ENCODE results near the gene RUNX1. TPM values are rescaled to one million over a fixed set of nuclear protein-coding genes. Genes with fewer than 3 reads are reported as not detected.

Gene RUNX1
- total RNA-seq, 1 donor from 2014 or later: 92.1 TPM

GRCh38 chr21:34800797-34801518 lies 248.1 kb downstream of the RUNX1 start:
- H3K27ac Mint-ChIP-seq: no peak overlapping the region
- TF ChIP-seq CTCF (IDR thresholded peaks at IDR 0.05): no peak
- POLR2A ChIA-PET: interaction anchor here (1.8 kb wide), 1 partner anchor 88 kb away, joined by 5 read pairs; no protein-coding TSS in a partner anchor
- no peaks in the 10 kb centered on the region for H3K9me3 Mint-ChIP-seq
- DNase-seq (no peak), ATAC-seq (ENCODE audit: low read depth) (no peak)
- intact Hi-C loops (cut with micrococcal nuclease): loop anchor here (1.0 to 2.0 kb wide), 5 partner anchors 87 to 1139 kb away; no protein-coding TSS in a partner anchor
- H3K36me3 Mint-ChIP-seq (ENCODE audit: low read depth): peaks cover 66% of the 10 kb centered on the region
- H3K27me3 Mint-ChIP-seq: no peaks in the 10 kb centered on the region
- H3K4me3 Mint-ChIP-seq: no peak overlapping the region
- H3K4me1 Mint-ChIP-seq: peaks cover 23% of the 10 kb centered on the region
- CTCF ChIA-PET: interaction anchor here (0.7 to 1.2 kb wide), 4 partner anchors 183 to 1039 kb away, joined by 3 to 5 read pairs (median 3); no protein-coding TSS in a partner anchor

DNA sequence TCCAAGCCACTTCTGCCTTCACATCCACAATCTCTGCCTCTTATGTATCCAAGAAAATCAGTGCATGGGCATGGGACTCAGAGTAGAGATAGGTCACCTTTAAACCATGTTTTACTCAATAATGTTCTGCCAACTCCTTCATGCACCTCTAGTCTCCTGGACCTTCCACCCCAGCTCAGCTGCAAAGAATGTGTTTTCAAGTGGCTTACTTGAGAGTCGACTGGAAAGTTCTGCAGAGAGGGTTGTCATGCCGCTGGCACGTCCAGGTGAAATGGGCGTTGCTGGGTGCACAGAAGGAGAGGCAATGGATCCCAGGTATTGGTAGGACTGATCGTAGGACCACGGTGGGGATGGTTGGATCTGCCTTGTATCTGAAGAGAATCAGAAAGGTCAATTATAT lies 250.0 kb downstream of the RUNX1 start:
- H3K27ac Mint-ChIP-seq: no peak overlapping the region
- ChIA-PET POLR2A (interaction anchor here (1.8 kb wide), 1 partner anchor 90 kb away, joined by 5 read pairs; no protein-coding TSS in a partner anchor), CTCF (no interaction called here)
- TF ChIP-seq CTCF (IDR thresholded peaks at IDR 0.05): no peak
- peaks cover 69% of the 10 kb centered on the region for H3K36me3 Mint-ChIP-seq (ENCODE audit: low read depth)
- peaks cover 14% of the 10 kb centered on the region for H3K4me1 Mint-ChIP-seq
- H3K9me3 Mint-ChIP-seq: no peaks in the 10 kb centered on the region
- intact Hi-C loops (cut with micrococcal nuclease): no loop called here
- no peak overlapping the region for H3K4me3 Mint-ChIP-seq
- H3K27me3 Mint-ChIP-seq: no peaks in the 10 kb centered on the region
- DNase-seq: no peak
- no peak for ATAC-seq (ENCODE audit: low read depth)

DNA sequence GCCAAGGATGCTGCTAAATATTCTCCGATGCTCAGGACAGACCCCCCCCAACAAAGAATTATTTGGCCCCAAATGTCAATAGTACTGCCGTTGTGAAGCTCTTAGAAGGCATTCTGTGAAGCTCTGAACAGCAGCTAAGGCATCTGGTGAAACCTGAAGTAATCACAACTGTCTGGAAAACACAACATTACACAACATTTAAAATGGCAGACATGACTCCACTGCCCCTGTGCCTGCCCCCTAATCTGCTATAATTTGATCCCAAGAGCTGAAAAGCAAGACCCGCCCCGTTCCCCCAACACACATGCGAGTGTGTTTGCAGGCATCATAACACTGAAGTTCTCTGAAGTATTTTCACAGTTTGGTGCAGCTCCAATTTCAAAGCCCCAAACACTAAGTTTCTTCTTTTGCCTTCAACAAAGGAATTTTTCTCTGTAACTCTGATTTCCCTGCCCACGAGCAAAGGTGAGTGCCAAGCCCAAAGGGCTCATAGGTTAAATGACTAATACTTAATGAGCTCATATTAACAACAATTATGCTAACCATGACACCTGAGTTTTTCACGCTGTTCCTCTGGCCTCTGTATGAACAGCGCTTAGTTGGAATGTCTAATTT lies 251.1 kb downstream of the RUNX1 start:
- Mint-ChIP-seq H3K36me3 (ENCODE audit: low read depth) (peaks cover 68% of the 10 kb centered on the region), H3K27me3 (no peaks in the 10 kb centered on the region), H3K27ac (no peak overlapping the region), H3K4me3 (no peak overlapping the region), H3K4me1 (peaks cover 9% of the 10 kb centered on the region), H3K9me3 (no peaks in the 10 kb centered on the region)
- no peak for ATAC-seq (ENCODE audit: low read depth)
- ChIA-PET POLR2A (no interaction called here), CTCF (interaction anchor here (1.1 kb wide), 1 partner anchor 253 kb away, joined by 3 read pairs; no protein-coding TSS in a partner anchor)
- no peak for TF ChIP-seq CTCF (IDR thresholded peaks at IDR 0.05)
- intact Hi-C loops (cut with micrococcal nuclease): no loop called here
- DNase-seq: no peak

- Mint-ChIP-seq H3K36me3 (ENCODE audit: low read depth) (peaks cover 77% of the 10 kb centered on the region), H3K4me1 (peaks cover 8% of the 10 kb centered on the region), H3K4me3 (no peak overlapping the region), H3K9me3 (no peaks in the 10 kb centered on the region), H3K27ac (no peak overlapping the region), H3K27me3 (no peaks in the 10 kb centered on the region)
- POLR2A ChIA-PET: no interaction called here
- DNase-seq: no peak
- TF ChIP-seq CTCF (IDR thresholded peaks at IDR 0.05): no peak
- CTCF ChIA-PET: interaction anchor here (0.7 to 2.0 kb wide), 2 partner anchors 60 to 604 kb away, joined by 3 to 5 read pairs; no protein-coding TSS in a partner anchor
- ATAC-seq (ENCODE audit: low read depth): no peak
- intact Hi-C loops (cut with micrococcal nuclease): no loop called here
Observed at GRCh38 chr21:34797201-34797525, 251.9 kb downstream of the RUNX1 start.

GRCh38 chr21:34796518-34797200 lies 252.4 kb downstream of the RUNX1 start:
- no peak overlapping the region for H3K27ac Mint-ChIP-seq
- no peaks in the 10 kb centered on the region for H3K27me3 Mint-ChIP-seq
- no peak for TF ChIP-seq CTCF (IDR thresholded peaks at IDR 0.05)
- ATAC-seq (ENCODE audit: low read depth) (no peak), DNase-seq (no peak)
- peaks cover 76% of the 10 kb centered on the region for H3K36me3 Mint-ChIP-seq (ENCODE audit: low read depth)
- H3K4me1 Mint-ChIP-seq: peaks cover 3% of the 10 kb centered on the region
- intact Hi-C loops (cut with micrococcal nuclease): no loop called here
- ChIA-PET CTCF (interaction anchor here (0.7 to 2.0 kb wide), 2 partner anchors 61 to 604 kb away, joined by 3 to 5 read pairs; no protein-coding TSS in a partner anchor), POLR2A (interaction anchor here (0.6 kb wide), 1 partner anchor 1280 kb away, joined by 3 read pairs; no protein-coding TSS in a partner anchor)
- no peak overlapping the region for H3K4me3 Mint-ChIP-seq
- H3K9me3 Mint-ChIP-seq: no peaks in the 10 kb centered on the region

Measured in activated B cell treated with CpG ODN at 0.5 μM for 24 hours (primary cell).